ENCODE results near the gene ZSWIM6.
"Not testable (repeated sequence)": the region's sequence is repeated elsewhere in the genome, so short reads cannot be mapped to it uniquely, and the experiment has no call there.

Gene ZSWIM6

DNA sequence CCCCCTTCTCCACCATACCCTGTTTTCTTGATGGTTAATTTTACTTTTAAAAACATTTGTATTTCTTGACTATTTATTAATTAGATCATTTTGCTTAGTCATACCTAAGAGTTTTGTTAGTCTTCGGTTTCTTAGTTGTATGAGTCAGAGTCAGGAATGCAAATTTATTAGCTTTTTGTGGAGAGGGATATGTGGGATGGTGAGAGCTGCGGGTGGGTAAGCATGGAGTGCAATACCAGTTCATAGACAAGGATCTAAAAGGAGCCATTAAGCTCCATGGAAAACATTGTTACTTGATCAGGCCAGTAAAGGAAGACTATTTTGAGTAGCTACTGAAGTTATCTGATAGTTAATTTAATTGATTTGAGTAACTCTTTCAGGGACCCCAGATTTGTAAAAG, 77.5 kb downstream of the ZSWIM6 start:
- DNase-seq: no peak

DNA sequence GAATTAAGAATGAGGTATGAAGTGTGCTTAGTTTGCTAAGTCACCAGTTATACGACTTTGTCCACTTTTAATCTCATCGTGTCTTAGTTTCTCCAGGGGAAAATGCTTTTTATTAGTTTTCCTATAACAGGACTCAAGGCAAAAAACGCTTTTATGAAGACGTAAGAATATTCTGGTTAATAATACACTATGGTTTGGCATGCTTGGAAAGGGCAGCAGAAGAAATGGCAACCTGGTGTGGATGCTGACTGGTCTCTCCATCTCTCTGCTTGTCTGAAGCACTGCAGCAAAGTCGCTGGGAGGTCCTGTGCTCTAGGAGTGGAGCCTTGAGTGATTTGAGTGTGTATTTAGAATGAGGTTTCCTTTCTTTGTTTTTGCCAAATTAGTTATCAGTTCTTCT, 78.8 kb downstream of the ZSWIM6 start:
- DNase-seq: no peak

GRCh38 chr5:61412361-61412760, 80.3 kb downstream of the ZSWIM6 start:
- DNase-seq: no peak

- DNase-seq: not testable (repeated sequence)
Measured at GRCh38 chr5:61413205-61413604, 81.1 kb downstream of the ZSWIM6 start.

DNA sequence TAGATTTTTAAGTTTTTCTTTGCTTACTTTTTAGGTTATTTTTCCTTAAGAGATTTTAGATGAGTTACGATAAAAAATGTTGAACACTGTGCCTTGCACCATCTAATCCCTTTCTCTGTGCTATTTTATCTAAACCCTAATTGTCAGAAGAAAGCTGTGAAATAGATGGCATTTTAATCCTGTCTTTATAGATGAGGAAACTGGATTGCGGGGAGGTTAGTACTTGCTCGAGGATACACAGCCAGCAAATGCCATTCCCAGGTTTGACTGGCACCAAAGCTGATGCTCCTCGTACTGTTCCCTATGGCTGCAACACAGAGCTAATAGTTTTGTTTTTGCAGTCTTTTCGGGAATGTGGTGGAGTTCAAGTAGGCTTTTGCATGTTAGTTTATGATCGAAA, 82.7 kb downstream of the ZSWIM6 start:
- DNase-seq: no peak

GRCh38 chr5:61416010-61416409, 84.0 kb downstream of the ZSWIM6 start:
- DNase-seq: no peak

DNA sequence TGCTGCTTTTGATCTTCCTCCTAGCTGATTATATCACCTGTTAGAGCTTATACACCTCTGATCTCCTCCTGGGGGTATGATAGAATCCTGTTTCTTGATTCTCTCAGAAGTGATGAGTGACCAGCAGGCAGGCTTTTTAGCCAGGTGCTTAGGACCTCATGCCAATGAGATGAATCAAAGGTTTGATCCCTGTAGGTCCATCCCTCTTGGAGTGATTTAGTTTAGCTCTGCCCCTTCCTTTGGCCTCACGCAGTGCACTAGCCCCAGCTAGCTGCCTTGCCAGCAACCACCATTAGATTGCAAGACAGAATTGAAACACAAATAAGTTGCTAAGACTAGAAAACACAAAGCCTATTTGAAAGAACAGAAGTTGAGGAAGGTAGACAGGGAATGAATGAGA, 84.4 kb downstream of the ZSWIM6 start:
- no peak for DNase-seq

DNA sequence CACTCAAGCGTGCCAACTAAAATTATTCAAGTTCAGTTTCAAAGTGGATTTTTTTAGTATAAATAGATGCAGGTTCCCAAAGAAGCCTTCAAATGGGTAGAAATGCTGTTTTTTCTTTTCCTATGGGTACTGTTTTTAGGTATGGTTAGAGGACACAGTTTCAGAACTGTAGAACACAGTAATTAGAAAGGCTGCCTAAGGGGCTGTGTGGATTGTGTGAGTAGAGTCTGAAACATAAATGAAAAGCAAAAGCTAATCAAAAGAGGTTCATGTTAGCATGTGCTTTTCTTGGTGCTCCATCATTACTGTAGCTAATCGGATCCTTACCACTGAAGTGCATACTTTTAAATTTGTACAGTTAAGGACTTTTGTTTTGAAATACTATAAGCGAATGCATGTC, 85.3 kb downstream of the ZSWIM6 start:
- DNase-seq: no peak

DNA sequence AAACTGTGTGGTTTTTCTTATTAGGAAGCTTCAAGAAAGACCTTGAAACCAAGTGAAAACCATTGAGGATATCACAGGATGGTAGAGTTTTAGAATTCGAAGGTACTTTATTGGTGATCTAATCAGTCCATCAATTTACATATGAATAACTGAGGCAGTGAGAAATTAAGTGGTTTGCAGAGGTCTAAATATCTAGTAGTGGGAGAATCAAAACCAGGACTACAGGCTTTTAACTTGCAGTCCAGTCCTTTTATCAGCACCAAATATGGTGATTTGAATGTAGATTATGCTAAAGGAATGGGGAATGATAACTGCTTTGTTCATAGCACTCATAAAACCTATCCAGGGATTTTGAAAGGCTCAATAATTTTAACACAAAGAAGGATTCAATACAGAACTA, 85.8 kb downstream of the ZSWIM6 start:
- DNase-seq: no peak

- DNase-seq: no peak
Measured at GRCh38 chr5:61419106-61419505, 87.0 kb downstream of the ZSWIM6 start.

DNA sequence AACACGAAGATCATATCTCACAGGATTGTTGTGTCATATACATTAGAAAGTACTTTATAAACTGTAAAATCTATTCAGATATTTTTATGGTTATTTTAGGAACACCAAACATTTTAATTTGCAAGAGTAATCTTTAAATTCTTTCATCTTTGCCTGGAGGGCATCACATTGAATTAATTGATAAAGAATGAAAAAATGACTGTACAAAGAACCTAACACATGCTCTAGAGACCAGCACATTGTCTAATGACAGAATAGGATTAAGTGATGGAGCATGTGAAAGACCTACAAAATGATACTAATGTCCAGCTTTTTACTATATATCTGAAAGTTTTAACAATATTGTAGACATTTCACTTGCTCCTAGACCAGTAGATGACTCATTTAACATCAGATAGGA, 88.0 kb downstream of the ZSWIM6 start:
- no peak for DNase-seq

- not testable (repeated sequence) for DNase-seq
Measured at GRCh38 chr5:61421262-61421661, 89.2 kb downstream of the ZSWIM6 start.

GRCh38 chr5:61423487-61424145, 91.6 kb downstream of the ZSWIM6 start:
- DNase-seq: no peak

DNA sequence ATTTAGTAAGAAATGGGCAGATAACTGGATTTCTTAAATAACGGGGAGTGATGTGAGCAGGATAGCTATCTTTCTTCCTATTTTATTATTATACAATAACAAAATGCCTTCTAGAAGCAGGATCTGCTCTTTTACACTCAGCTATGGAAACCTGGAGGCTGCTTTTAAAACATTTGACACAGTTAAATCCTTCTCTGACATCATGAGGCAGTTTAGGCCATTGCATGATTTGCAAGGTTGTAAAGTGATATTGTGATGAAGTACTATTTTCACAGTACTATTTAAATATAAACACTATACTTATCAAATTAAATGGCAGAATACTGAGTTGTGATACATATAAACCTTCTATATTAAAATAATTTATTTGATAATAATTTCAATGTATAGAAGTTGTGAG, 93.9 kb downstream of the ZSWIM6 start:
- no peak for DNase-seq

- DNase-seq: no peak
Measured at GRCh38 chr5:61429906-61430305, 97.8 kb downstream of the ZSWIM6 start.

GRCh38 chr5:61431923-61432620, 100.0 kb downstream of the ZSWIM6 start:
- DNase-seq: no peak

- no peak for DNase-seq
Measured at GRCh38 chr5:61435368-61435767, 103.3 kb downstream of the ZSWIM6 start.

DNA sequence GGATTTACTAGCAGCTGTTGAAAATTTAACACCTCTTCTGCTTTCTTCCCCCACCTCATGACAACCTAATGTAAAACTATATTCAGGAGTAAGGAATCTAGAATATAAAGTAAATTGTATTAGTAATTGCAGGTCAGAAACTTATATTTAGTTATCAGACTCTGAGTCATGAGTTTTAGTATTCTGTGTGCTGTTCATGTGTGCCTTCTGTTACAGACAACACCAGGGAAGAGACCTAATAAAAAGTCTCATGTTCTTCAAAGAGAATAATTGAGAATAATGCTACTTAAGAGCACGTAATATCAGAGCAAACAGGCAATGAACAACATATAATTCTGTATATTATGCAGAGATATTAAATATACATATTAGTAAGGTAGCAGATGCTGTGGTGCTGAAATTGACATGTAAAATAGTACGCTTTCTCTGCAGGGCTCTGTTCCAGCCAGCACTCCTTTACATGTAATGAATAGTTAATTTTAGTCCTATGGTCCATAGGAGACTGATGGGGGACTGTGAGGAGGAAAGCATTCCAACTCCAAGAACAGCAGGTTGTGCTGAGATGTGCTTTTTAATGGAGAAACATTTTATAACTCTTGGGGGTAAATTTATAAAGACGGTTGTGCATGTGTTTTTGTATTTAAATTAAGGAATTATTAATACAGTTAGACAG, 106.4 kb downstream of the ZSWIM6 start:
- DNase-seq: no peak

GRCh38 chr5:61440086-61440485, 108.0 kb downstream of the ZSWIM6 start:
- DNase-seq: no peak

GRCh38 chr5:61440596-61440995, 108.5 kb downstream of the ZSWIM6 start:
- DNase-seq: no peak

GRCh38 chr5:61441742-61442141, 109.7 kb downstream of the ZSWIM6 start:
- no peak for DNase-seq

GRCh38 chr5:61447780-61448495, 115.9 kb downstream of the ZSWIM6 start:
- DNase-seq: no peak

- no peak for DNase-seq
Measured at GRCh38 chr5:61449804-61450492, 117.9 kb downstream of the ZSWIM6 start.

All from cortex of kidney (tissue), 1 donor.